NCI-H128 (cell line): Measurements from ENCODE around the gene EMP3.

Experiments
- DNase-seq: peaks from one replicate; lab custom pipeline; 2025; ENCODE audit not compliant: unreplicated experiment; lab: John Stamatoyannopoulos, UW

The EMP3 gene

GRCh38 chr19:48372904-48373303 lies 47.6 kb downstream of the EMP3 start:
- peak; percentile 80 for DNase-seq

GRCh38 chr19:48373567-48373966 lies 48.2 kb downstream of the EMP3 start:
- DNase-seq, result no peak

- no peak for DNase-seq
These were observed 52.8 kb downstream of the EMP3 start for GRCh38 chr19:48378194-48378570.

- no peak for DNase-seq
These were observed 53.7 kb downstream of the EMP3 start for GRCh38 chr19:48379058-48379457.
